ENCODE results near the gene EPB41L3.

EPB41L3 gene

DNA sequence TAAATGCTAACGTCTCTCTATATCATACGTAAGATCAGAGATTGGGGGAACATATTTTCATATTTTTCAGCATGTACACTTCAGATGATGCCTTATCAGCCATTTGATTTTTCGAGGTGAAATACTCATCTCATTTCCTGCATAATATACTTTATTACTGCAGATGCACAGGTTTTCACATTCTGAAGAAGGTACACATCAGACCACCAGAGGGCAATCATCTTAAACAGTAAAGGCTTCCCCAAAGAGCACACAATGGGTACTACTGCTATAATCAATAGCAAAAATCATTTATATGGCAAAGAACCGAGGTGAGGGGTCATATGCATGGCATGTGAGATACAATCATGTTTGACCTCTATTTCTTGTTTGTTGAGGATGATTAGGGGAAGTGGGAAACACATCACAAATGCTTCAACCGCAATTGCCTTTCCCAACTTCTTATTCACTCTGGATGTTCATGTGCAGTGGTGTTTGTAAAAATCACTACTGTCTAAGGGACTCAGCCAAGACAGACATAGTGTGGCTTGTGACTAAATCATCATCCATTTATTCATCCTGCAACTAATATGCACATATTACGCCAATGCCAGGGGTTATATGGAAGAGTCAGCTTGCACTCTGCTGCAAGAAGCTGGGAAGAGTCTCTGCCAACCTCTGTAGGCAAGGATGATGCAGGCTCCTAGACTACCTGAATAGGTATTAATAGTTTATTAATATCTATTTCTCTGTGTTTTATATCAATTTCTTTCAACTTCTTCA, 118.7 kb downstream of the EPB41L3 start:
- TF ChIP-seq ZBTB7A (IDR thresholded peaks at IDR 0.05; ENCODE audit: low read depth) (no peak), CREB1 (IDR thresholded peaks at IDR 0.05; ENCODE audit: low read depth) (no peak), RAD21 (IDR thresholded peaks at IDR 0.05; ENCODE audit: low read depth) (no peak), FOXM1 (IDR thresholded peaks at IDR 0.05; ENCODE audit: borderline replicate concordance, low read depth) (no peak), YY1 (IDR thresholded peaks at IDR 0.05; ENCODE audit: low read depth) (no peak), NFIC (IDR thresholded peaks at IDR 0.05) (no peak), EP300 (IDR thresholded peaks at IDR 0.05; ENCODE audit: borderline replicate concordance) (no peak), TCF12 (IDR thresholded peaks at IDR 0.05; ENCODE audit: low read depth) (no peak), EGR1 (IDR thresholded peaks at IDR 0.05) (no peak), TEAD4 (IDR thresholded peaks at IDR 0.05) (no peak), TAF1 (IDR thresholded peaks at IDR 0.05; ENCODE audit: low read depth) (no peak), CEBPB (IDR thresholded peaks at IDR 0.05) (no peak)
- TF ChIP-seq, protein P1, sequence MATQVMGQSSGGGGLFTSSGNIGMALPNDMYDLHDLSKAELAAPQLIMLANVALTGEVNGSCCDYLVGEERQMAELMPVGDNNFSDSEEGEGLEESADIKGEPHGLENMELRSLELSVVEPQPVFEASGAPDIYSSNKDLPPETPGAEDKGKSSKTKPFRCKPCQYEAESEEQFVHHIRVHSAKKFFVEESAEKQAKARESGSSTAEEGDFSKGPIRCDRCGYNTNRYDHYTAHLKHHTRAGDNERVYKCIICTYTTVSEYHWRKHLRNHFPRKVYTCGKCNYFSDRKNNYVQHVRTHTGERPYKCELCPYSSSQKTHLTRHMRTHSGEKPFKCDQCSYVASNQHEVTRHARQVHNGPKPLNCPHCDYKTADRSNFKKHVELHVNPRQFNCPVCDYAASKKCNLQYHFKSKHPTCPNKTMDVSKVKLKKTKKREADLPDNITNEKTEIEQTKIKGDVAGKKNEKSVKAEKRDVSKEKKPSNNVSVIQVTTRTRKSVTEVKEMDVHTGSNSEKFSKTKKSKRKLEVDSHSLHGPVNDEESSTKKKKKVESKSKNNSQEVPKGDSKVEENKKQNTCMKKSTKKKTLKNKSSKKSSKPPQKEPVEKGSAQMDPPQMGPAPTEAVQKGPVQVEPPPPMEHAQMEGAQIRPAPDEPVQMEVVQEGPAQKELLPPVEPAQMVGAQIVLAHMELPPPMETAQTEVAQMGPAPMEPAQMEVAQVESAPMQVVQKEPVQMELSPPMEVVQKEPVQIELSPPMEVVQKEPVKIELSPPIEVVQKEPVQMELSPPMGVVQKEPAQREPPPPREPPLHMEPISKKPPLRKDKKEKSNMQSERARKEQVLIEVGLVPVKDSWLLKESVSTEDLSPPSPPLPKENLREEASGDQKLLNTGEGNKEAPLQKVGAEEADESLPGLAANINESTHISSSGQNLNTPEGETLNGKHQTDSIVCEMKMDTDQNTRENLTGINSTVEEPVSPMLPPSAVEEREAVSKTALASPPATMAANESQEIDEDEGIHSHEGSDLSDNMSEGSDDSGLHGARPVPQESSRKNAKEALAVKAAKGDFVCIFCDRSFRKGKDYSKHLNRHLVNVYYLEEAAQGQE (IDR thresholded peaks at IDR 0.05; ENCODE audit: low read depth) = no peak
- TF ChIP-seq, protein P2, sequence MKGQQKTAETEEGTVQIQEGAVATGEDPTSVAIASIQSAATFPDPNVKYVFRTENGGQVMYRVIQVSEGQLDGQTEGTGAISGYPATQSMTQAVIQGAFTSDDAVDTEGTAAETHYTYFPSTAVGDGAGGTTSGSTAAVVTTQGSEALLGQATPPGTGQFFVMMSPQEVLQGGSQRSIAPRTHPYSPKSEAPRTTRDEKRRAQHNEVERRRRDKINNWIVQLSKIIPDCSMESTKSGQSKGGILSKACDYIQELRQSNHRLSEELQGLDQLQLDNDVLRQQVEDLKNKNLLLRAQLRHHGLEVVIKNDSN (IDR thresholded peaks at IDR 0.05) = no peak
- TF ChIP-seq, protein P3, sequence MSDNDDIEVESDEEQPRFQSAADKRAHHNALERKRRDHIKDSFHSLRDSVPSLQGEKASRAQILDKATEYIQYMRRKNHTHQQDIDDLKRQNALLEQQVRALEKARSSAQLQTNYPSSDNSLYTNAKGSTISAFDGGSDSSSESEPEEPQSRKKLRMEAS (IDR thresholded peaks at IDR 0.05) = no peak

DNA sequence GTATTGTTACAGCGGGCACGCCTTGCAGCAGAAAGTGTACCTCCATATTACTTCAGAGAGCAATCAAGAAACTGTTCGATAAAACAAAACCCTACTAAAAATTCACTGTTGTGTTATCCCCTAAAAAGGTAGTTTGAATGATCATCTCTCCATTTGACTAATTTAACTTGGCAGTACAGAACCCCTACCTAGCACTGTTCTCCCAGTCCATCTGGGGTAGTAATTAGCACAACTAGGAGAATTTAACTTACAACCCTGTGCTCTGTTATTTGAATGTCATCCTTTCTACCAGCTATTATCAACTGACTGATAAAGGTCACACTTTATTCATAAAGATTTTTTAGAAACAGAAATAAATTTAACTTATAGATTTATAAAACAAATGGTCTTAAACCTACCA, 121.2 kb downstream of the EPB41L3 start:
- TF ChIP-seq NFIC (IDR thresholded peaks at IDR 0.05) = no peak
- no peak for TF ChIP-seq YY1 (IDR thresholded peaks at IDR 0.05; ENCODE audit: low read depth)
- no peak for TF ChIP-seq CEBPB (IDR thresholded peaks at IDR 0.05)

DNA sequence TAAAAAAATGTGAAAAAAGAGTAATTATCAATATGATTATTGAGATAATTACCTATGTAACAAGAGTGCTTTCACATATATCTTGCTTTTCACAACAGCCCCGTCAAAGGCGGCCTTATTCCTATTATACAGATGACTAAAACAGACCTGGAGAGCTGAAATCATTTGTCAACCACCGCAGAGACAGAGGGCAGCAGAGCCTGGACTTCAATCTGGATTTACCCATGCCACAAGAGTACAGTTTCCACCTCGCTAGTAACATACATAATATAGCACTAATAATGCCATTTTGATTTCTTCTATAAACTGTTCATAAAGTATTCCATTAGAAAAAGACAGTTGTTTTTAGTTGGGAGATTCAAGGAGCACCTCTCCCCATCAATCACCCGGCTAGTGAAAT, 121.8 kb downstream of the EPB41L3 start:
- TF ChIP-seq, protein P3 (IDR thresholded peaks at IDR 0.05) = no peak
- no peak for TF ChIP-seq CEBPB (IDR thresholded peaks at IDR 0.05)
- TF ChIP-seq CREB1 (IDR thresholded peaks at IDR 0.05; ENCODE audit: low read depth) = no peak
- no peak for TF ChIP-seq TEAD4 (IDR thresholded peaks at IDR 0.05)
- TF ChIP-seq FOXM1 (IDR thresholded peaks at IDR 0.05; ENCODE audit: borderline replicate concordance, low read depth) = no peak
- TF ChIP-seq, protein P2 (IDR thresholded peaks at IDR 0.05) = no peak
- TF ChIP-seq ZBTB7A (IDR thresholded peaks at IDR 0.05; ENCODE audit: low read depth) = no peak

DNA sequence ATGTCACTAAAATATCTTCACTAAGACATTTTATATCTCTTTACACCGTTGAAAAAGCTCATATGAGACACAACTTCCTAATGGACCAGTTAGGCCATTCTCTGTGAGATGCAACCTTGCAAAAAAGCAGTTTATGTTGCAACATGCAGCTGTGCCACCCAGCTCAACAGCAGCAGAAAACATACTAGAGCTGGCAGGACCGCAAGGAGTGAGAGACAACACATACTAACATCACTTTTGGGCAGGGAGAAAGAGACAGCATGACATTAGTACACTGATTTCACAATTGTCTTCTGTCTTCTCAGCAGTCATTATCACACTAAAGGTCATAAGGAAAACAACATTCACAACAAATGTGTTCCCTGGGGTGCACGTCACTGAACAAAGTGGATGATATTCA, 122.9 kb downstream of the EPB41L3 start:
- TF ChIP-seq, protein P1 (IDR thresholded peaks at IDR 0.05; ENCODE audit: low read depth) = no peak
- no peak for TF ChIP-seq RAD21 (IDR thresholded peaks at IDR 0.05; ENCODE audit: low read depth)
- TF ChIP-seq NFIC (IDR thresholded peaks at IDR 0.05) = no peak
- no peak for TF ChIP-seq EP300 (IDR thresholded peaks at IDR 0.05; ENCODE audit: borderline replicate concordance)
- TF ChIP-seq, protein P2 (IDR thresholded peaks at IDR 0.05) = no peak
- TF ChIP-seq EGR1 (IDR thresholded peaks at IDR 0.05) = no peak

DNA sequence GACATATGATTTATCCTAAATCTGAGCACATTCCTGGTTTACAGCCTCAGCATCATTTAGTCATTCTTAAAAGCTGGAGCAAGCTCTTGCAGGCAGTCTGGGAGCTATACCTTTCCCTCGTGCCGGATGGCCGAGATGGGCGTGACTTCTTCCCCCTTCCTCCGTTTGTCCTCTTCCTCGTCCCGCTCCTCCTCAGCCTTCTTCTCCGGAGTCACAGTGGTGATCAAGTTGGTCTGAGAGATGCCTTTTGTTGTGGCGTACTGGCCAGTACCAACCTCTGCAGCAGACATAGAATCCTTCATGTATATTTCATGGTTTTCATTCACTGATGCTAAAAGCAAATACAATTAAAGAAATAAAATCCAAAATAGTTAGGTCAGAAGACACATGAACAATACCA, 124.2 kb downstream of the EPB41L3 start:
- TF ChIP-seq, protein P3 (IDR thresholded peaks at IDR 0.05) = no peak
- TF ChIP-seq NFIC (IDR thresholded peaks at IDR 0.05) (no peak), TAF1 (IDR thresholded peaks at IDR 0.05; ENCODE audit: low read depth) (no peak), RAD21 (IDR thresholded peaks at IDR 0.05; ENCODE audit: low read depth) (no peak), EGR1 (IDR thresholded peaks at IDR 0.05) (no peak), CREB1 (IDR thresholded peaks at IDR 0.05; ENCODE audit: low read depth) (no peak), TCF12 (IDR thresholded peaks at IDR 0.05; ENCODE audit: low read depth) (no peak), TEAD4 (IDR thresholded peaks at IDR 0.05) (no peak), FOXM1 (IDR thresholded peaks at IDR 0.05; ENCODE audit: borderline replicate concordance, low read depth) (no peak), YY1 (IDR thresholded peaks at IDR 0.05; ENCODE audit: low read depth) (no peak)
- TF ChIP-seq, protein P1 (IDR thresholded peaks at IDR 0.05; ENCODE audit: low read depth) = no peak
- TF ChIP-seq, protein P2 (IDR thresholded peaks at IDR 0.05) = no peak

Measured in Ishikawa (cell line).